Body of pancreas (tissue), 4 donors: ENCODE measurements around the gene MAGI1.

ENCODE experiments used
- POLR2A ChIP-seq, 3 donors: fragments of 450-650 bp; IDR thresholded peaks; one replicate each; pipeline ENCODE4 v1.6.1; 2016; ENCODE audit warnings: antibody characterized with exemption in 3 of 3, mild to moderate bottlenecking in 2 of 3
- TF ChIP-seq, protein P1 (sequence below), 7 experiments: fragments of 450-650 bp in 4 of 7; fragments of 200-600 bp in 3 of 7; sonication (generic) in 3 of 7; IDR thresholded peaks; one replicate each; pipeline ENCODE4 v1.5.1; 2016 to 2019; ENCODE audit warnings: antibody characterized with exemption in 7 of 7

DNA sequence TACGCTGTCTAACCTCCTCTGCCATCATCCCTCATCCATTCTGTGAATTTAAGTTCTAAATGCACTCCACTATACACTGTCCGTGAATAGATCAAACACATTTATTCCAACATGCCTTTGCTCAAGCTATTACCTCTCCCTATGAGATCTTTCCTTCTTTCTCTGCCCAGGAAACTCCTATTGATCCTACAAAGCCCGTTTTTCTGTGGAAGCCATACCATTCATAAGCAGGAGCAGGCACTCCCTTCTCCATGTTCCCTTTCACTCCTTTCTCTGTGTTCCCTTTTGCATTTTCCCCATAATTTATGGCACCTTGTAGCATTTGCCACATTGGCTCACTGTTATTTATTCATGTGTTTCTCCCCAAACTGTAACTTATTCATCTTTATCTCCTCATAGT lies 501.6 kb downstream of the MAGI1 start:
- TF ChIP-seq, protein P1, sequence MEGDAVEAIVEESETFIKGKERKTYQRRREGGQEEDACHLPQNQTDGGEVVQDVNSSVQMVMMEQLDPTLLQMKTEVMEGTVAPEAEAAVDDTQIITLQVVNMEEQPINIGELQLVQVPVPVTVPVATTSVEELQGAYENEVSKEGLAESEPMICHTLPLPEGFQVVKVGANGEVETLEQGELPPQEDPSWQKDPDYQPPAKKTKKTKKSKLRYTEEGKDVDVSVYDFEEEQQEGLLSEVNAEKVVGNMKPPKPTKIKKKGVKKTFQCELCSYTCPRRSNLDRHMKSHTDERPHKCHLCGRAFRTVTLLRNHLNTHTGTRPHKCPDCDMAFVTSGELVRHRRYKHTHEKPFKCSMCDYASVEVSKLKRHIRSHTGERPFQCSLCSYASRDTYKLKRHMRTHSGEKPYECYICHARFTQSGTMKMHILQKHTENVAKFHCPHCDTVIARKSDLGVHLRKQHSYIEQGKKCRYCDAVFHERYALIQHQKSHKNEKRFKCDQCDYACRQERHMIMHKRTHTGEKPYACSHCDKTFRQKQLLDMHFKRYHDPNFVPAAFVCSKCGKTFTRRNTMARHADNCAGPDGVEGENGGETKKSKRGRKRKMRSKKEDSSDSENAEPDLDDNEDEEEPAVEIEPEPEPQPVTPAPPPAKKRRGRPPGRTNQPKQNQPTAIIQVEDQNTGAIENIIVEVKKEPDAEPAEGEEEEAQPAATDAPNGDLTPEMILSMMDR (IDR thresholded peaks at IDR 0.05): no peak
- TF ChIP-seq POLR2A (IDR thresholded peaks at IDR 0.05): no peak
